Peyer's patch (tissue), 4 donors: ENCODE measurements around the gene ANKRD62.

Experiments
- POLR2A ChIP-seq, 2 donors: fragments of 450-650 bp; IDR thresholded peaks; one replicate each; pipeline ENCODE4 v1.5.1; 2017; ENCODE audit warnings: antibody characterized with exemption in 2 of 2, mild to moderate bottlenecking in 2 of 2, moderate library complexity in 2 of 2
- TF ChIP-seq, protein P1 (sequence below), 6 experiments: fragments of 450-650 bp in 4 of 6; fragments of 200-600 bp in 2 of 6; sonication (generic) in 1 of 6; IDR thresholded peaks; one replicate each; pipeline ENCODE4 v1.5.1; 2017 to 2019; ENCODE audit warnings: antibody characterized with exemption in 6 of 6, mild to moderate bottlenecking in 3 of 6, moderate library complexity in 1 of 6

DNA sequence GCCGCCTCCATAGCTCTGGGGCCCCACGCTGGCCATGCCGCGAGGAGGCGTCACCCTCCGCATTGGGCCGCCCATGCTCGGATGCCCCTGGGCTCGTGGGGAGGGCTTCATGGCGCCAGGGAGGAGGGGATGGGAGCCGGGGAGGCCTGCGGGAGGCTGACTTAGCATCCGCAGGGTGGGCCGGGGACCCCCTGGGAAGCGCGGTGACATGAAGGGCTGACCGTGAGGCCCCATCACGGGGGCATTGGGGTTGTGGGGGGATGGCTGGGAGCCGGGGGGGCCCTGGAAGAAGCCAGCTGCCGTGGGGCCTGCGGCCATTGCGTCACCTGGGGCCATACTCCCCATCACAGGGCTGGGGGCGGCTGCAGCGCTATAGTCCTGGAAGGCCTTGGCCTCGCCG, 26.0 kb upstream of the ANKRD62 start:
- TF ChIP-seq, protein P1, sequence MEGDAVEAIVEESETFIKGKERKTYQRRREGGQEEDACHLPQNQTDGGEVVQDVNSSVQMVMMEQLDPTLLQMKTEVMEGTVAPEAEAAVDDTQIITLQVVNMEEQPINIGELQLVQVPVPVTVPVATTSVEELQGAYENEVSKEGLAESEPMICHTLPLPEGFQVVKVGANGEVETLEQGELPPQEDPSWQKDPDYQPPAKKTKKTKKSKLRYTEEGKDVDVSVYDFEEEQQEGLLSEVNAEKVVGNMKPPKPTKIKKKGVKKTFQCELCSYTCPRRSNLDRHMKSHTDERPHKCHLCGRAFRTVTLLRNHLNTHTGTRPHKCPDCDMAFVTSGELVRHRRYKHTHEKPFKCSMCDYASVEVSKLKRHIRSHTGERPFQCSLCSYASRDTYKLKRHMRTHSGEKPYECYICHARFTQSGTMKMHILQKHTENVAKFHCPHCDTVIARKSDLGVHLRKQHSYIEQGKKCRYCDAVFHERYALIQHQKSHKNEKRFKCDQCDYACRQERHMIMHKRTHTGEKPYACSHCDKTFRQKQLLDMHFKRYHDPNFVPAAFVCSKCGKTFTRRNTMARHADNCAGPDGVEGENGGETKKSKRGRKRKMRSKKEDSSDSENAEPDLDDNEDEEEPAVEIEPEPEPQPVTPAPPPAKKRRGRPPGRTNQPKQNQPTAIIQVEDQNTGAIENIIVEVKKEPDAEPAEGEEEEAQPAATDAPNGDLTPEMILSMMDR (IDR thresholded peaks at IDR 0.05): no peak
- TF ChIP-seq POLR2A (IDR thresholded peaks at IDR 0.05): no peak
